PFSK-1 (cell line): ENCODE results near the gene DNAJC17.

Experiments
- FOXP2 ChIP-seq: optimal IDR thresholded peaks from 2 replicates; pipeline ENCODE3; 2011; ENCODE audit warnings: borderline replicate concordance, control low read depth, inconsistent platforms; ENCODE audit not compliant: insufficient read depth; ENCODE audit errors: extremely low read length, extremely low read depth
- POLR2AphosphoS5 ChIP-seq: IDR thresholded peaks from 2 replicates; pipeline ENCODE4 v1.6.1; 2012; ENCODE audit warnings: low read depth, mild to moderate bottlenecking, control low read depth, low read length, moderate library complexity
- REST ChIP-seq, 2 experiments: IDR thresholded peaks; 2 replicates each; pipeline versions ENCODE4 v1.6.1 to v1.8.0; 2011 to 2012; ENCODE audit warnings: low read depth in 2 of 2, low read length in 2 of 2, control low read depth in 1 of 2, inconsistent platforms in 1 of 2, mild to moderate bottlenecking in 1 of 2, moderate library complexity in 1 of 2; ENCODE audit not compliant: insufficient read depth in 1 of 2
- SIN3A ChIP-seq: IDR thresholded peaks from 2 replicates; pipeline ENCODE4 v1.6.1; 2012; ENCODE audit warnings: mild to moderate bottlenecking, low read length, moderate library complexity, borderline replicate concordance; ENCODE audit not compliant: insufficient read depth
- TAF1 ChIP-seq: IDR thresholded peaks from 2 replicates; pipeline ENCODE4 v1.6.1; 2012; ENCODE audit warnings: low read length, control low read depth, borderline replicate concordance; ENCODE audit not compliant: insufficient read depth

Gene DNAJC17

GRCh38 chr15:40771242-40771641, 36.0 kb downstream of the DNAJC17 start:
- TF ChIP-seq SIN3A (no peak), FOXP2 (no peak), POLR2AphosphoS5 (no peak), TAF1 (no peak), REST (IDR thresholded peaks at IDR 0.05; ENCODE audit: insufficient read depth in 1 of 2, low read depth in 2 of 2, low read length in 2 of 2) (no peak)

GRCh38 chr15:40770147-40770721, 37.0 kb downstream of the DNAJC17 start:
- TF ChIP-seq TAF1: no peak
- TF ChIP-seq FOXP2: no peak
- no peak for TF ChIP-seq SIN3A
- no peak for TF ChIP-seq POLR2AphosphoS5
- no peak for TF ChIP-seq REST (IDR thresholded peaks at IDR 0.05; ENCODE audit: insufficient read depth in 1 of 2, low read depth in 2 of 2, low read length in 2 of 2)

- TF ChIP-seq SIN3A (0 out of 2 replicates have a peak, but pooled peaks have one; percentile 11), POLR2AphosphoS5 (no peak)
These were observed 37.8 kb downstream of the DNAJC17 start, which contains the start of gene C15orf62 for GRCh38 chr15:40769274-40770146. TSS of gene C15orf62 (plus strand) at chr15:40769980. CDS start at chr15:40770496, 516 bp downstream.

GRCh38 chr15:40768521-40769273, 38.6 kb downstream of the DNAJC17 start:
- no peak for TF ChIP-seq FOXP2

- TF ChIP-seq FOXP2: no peak
These were observed 39.3 kb downstream of the DNAJC17 start for GRCh38 chr15:40767838-40768500.

GRCh38 chr15:40766906-40767837, 40.1 kb downstream of the DNAJC17 start:
- no peak for TF ChIP-seq TAF1
